Smooth muscle cell (in vitro differentiated cells): ENCODE measurements around the gene GHRHR. TPM values are rescaled to one million over a fixed set of nuclear protein-coding genes. Genes with fewer than 3 reads are reported as not detected.

Experiments
- DNase-seq: peaks from one replicate; lab custom pipeline; 2025; ENCODE audit not compliant: unreplicated experiment; lab: John Stamatoyannopoulos, UW
- H2AFZ ChIP-seq: fragments of 200-600 bp; sonication (generic); 2 replicates; pipeline ENCODE4 v1.6.0; 2016; ENCODE audit warnings: antibody characterized with exemption, low read depth, mild to moderate bottlenecking
- H3F3A ChIP-seq: fragments of 200-600 bp; sonication (generic); 2 replicates; pipeline ENCODE4 v1.6.0; 2017; ENCODE audit warnings: antibody characterized with exemption, low read depth
- H3K27ac ChIP-seq: fragments of 200-600 bp; sonication (generic); 2 replicates; pipeline ENCODE4 v1.5.1; 2016; ENCODE audit warnings: low read depth, mild to moderate bottlenecking
- H3K27me3 ChIP-seq: fragments of 200-600 bp; sonication (generic); 2 replicates; pipeline ENCODE4 v1.6.1; 2016; ENCODE audit warnings: low read depth, mild to moderate bottlenecking
- H3K36me3 ChIP-seq: fragments of 200-600 bp; sonication (generic); 2 replicates; pipeline ENCODE4 v1.5.1; 2016; ENCODE audit warnings: low read depth
- H3K4me1 ChIP-seq: fragments of 200-600 bp; sonication (generic); 2 replicates; pipeline ENCODE4 v1.5.1; 2016; ENCODE audit warnings: low read depth
- H3K4me2 ChIP-seq: fragments of 200-600 bp; sonication (generic); 2 replicates; pipeline ENCODE4 v1.6.0; 2016; ENCODE audit warnings: mild to moderate bottlenecking
- H3K4me3 ChIP-seq: fragments of 200-600 bp; sonication (generic); 2 replicates; pipeline ENCODE4 v1.5.1; 2016; ENCODE audit warnings: mild to moderate bottlenecking
- H3K79me2 ChIP-seq: fragments of 200-600 bp; sonication (generic); 2 replicates; pipeline ENCODE4 v1.6.0; 2016; ENCODE audit warnings: low read depth, mild to moderate bottlenecking
- H3K9ac ChIP-seq: fragments of 200-600 bp; sonication (generic); 2 replicates; pipeline ENCODE4 v1.6.0; 2016; ENCODE audit warnings: low read depth
- H3K9me3 ChIP-seq: fragments of 200-600 bp; sonication (generic); replicated peaks from 2 replicates; pipeline ENCODE4 v1.5.1; 2016; ENCODE audit warnings: low read depth
- H4K20me1 ChIP-seq: fragments of 200-600 bp; sonication (generic); 2 replicates; pipeline ENCODE4 v1.6.0; 2016; ENCODE audit warnings: low read depth
- CTCF ChIP-seq: fragments of 200-600 bp; sonication (generic); IDR thresholded peaks from 2 replicates; pipeline ENCODE4 v1.5.1; 2017; ENCODE audit warnings: borderline replicate concordance, mild to moderate bottlenecking, antibody characterized with exemption; ENCODE audit not compliant: insufficient read depth, poor library complexity, severe bottlenecking
- WGBS: methylation state at CpG from one replicate; pipeline ENCODE4 v1.1.7; 2016; ENCODE audit warnings: low lambda C conversion rate; 5-methylcytosine and 5-hydroxymethylcytosine counted together
- polyA plus RNA-seq: library from polyadenylated mRNA; unstranded; fragments of >200 nt; fragmentation: Nextera tagmentation; extraction: Ambion mirVana; gene quantifications from 2 replicates; pipeline ENCODE4 v1.2.1, GENCODE V29; 2016
- total RNA-seq: library from RNA; depleted of rRNA; stranded (reverse); fragments of >200 nt; gene quantifications from 2 replicates; pipeline ENCODE4 v1.2.3, GENCODE V29; 2014

GHRHR gene
- total and polyA plus RNA-seq, 2 experiments from 2014 or later: not detected

DNA sequence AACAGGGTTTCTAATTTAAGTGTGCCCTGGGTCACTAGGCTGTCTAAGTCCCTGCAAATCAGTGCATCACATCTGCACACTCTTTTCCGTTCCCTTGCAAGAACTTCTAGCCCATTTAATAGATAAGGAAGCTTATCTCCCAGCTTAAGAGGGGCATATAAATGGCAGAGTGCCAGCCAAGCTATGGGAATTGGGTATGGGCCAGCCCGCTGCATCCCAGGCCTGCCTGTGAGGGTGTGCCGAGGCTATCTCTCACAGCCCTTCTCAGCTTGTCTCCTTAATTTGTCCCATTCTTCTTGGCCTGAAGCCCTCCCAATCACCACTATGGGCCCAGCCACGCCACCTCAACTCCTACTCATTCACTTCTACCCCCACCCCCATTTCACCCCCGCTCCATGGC is 37.4 kb upstream of the GHRHR start:
- H3K4me2 ChIP-seq: no peak overlapping the region
- no peak overlapping the region for H3K9ac ChIP-seq
- peaks cover 5% of the 10 kb centered on the region for H3K4me1 ChIP-seq
- H3K79me2 ChIP-seq: peaks cover 5% of the 10 kb centered on the region
- peaks cover 42% of the 10 kb centered on the region for H4K20me1 ChIP-seq
- no peak for TF ChIP-seq CTCF
- H2AFZ ChIP-seq: no peak overlapping the region
- DNase-seq: no peak
- peaks cover 20% of the 10 kb centered on the region for H3F3A ChIP-seq
- H3K9me3 ChIP-seq: no peaks in the 10 kb centered on the region
- no peaks in the 10 kb centered on the region for H3K27me3 ChIP-seq
- no peak overlapping the region for H3K4me3 ChIP-seq
- peaks cover 5% of the 10 kb centered on the region for H3K36me3 ChIP-seq
- no peak overlapping the region for H3K27ac ChIP-seq
- 60% methylated on average over 5 of the region's 5 CpGs for WGBS

GRCh38 chr7:30927040-30927439 is 36.7 kb upstream of the GHRHR start:
- 65% methylated on average over 3 of the region's 3 CpGs for WGBS
- Histone ChIP-seq H3K79me2 (peaks cover under 1% of the 10 kb centered on the region), H3K36me3 (peaks cover 5% of the 10 kb centered on the region), H3K4me1 (peaks cover 6% of the 10 kb centered on the region), H3K27me3 (no peaks in the 10 kb centered on the region), H3K27ac (no peak overlapping the region), H3K9me3 (no peaks in the 10 kb centered on the region), H3K4me3 (no peak overlapping the region), H3F3A (peaks cover 17% of the 10 kb centered on the region), H2AFZ (no peak overlapping the region), H4K20me1 (peaks cover 35% of the 10 kb centered on the region), H3K9ac (no peak overlapping the region), H3K4me2 (no peak overlapping the region)
- no peak for TF ChIP-seq CTCF
- no peak for DNase-seq

DNA sequence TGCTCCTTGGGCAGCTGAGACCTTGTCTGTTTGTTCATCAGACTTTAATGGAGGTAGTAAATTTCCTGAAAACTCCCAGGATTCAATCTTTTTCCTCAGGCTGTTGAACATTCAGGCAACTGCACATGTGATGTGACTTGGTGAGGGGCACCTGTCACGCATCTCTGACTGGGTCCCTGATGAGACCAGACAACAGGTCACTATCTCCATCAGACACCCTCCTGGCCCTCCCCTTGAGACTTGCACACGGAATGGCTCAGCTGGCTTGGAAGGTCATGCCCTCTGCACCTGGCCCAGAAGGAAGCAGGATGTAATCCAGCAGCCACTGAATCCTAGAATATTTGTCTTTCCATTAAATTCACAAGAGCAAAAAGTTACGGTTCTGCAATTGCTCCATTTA is 36.2 kb upstream of the GHRHR start:
- H4K20me1 ChIP-seq: peaks cover 29% of the 10 kb centered on the region
- H3K36me3 ChIP-seq: peaks cover 5% of the 10 kb centered on the region
- H2AFZ ChIP-seq: no peak overlapping the region
- 92% methylated on average over 3 of the region's 3 CpGs for WGBS
- H3K9me3 ChIP-seq: no peaks in the 10 kb centered on the region
- H3K79me2 ChIP-seq: no peaks in the 10 kb centered on the region
- no peaks in the 10 kb centered on the region for H3K27me3 ChIP-seq
- no peak overlapping the region for H3K4me3 ChIP-seq
- H3K9ac ChIP-seq: no peak overlapping the region
- no peak for TF ChIP-seq CTCF
- no peak overlapping the region for H3K4me2 ChIP-seq
- DNase-seq: no peak
- H3K27ac ChIP-seq: no peak overlapping the region
- peaks cover 9% of the 10 kb centered on the region for H3K4me1 ChIP-seq
- H3F3A ChIP-seq: peaks cover 17% of the 10 kb centered on the region

DNA sequence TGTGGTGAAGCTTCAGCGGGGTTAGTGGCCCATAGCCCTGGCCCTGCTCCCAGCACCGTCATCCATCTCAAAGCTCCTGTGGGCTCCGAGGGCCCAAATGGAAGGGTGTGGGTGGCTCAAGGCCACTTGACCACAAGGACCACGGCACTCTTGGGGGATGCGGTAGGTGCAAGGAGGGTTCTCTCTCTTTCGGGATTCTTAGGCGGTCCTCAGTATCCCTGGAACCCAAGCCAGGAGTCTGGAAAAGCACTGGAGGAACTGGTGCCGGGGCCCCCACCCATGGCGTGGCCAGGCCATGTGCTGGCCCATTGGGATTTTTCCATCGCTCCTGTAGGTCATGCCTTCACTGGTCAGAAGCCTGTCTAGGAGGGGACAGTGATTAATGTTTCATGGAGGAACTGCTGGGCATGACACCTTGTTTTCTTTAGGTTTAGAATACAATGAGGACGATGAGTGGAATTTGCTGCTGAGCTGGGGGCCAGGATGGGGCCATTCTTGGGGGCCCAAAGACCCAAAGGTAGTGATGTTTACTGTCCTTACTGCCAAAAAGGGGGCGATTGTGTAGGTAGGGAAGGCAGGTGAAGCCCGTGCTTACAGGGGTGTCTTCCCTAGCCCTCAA is 35.4 kb upstream of the GHRHR start:
- no peaks in the 10 kb centered on the region for H3K79me2 ChIP-seq

More for the DNA sequence above, 35.4 kb upstream of the GHRHR start:
- Histone ChIP-seq H4K20me1 (peaks cover 21% of the 10 kb centered on the region), H3K27me3 (no peaks in the 10 kb centered on the region), H3K4me2 (no peak overlapping the region), H3F3A (peaks cover 17% of the 10 kb centered on the region), H3K9me3 (no peaks in the 10 kb centered on the region), H3K36me3 (no peaks in the 10 kb centered on the region), H2AFZ (no peak overlapping the region), H3K27ac (no peak overlapping the region), H3K4me3 (no peak overlapping the region), H3K4me1 (peaks cover 15% of the 10 kb centered on the region), H3K9ac (no peak overlapping the region)
- no peak for TF ChIP-seq CTCF
- no peak for DNase-seq
- WGBS: 95% methylated on average over 13 of the region's 13 CpGs
